Kidney epithelial cell (primary cell): ENCODE results near the gene EEF1AKMT4. TPM values are rescaled to one million over a fixed set of nuclear protein-coding genes. Genes with fewer than 3 reads are reported as not detected.

Experiments
- DNase-seq: peaks from one replicate; pipeline ENCODE4 v3.0.0-alpha.2; 2010; ENCODE audit warnings: low read depth
- H3K27me3 ChIP-seq: 2 replicates; pipeline ENCODE4 v1.6.0; 2011; ENCODE audit warnings: low read length; ENCODE audit not compliant: control insufficient read depth, insufficient read depth
- H3K36me3 ChIP-seq: 2 replicates; pipeline ENCODE4 v1.5.1; 2011; ENCODE audit warnings: low read length; ENCODE audit not compliant: control insufficient read depth, insufficient read depth
- H3K4me3 ChIP-seq: 2 replicates; pipeline ENCODE4 v1.5.1; 2011; ENCODE audit warnings: low read depth, mild to moderate bottlenecking, control low read depth, low read length
- CTCF ChIP-seq: IDR thresholded peaks from 2 replicates; pipeline ENCODE4 v1.5.1; 2011; ENCODE audit warnings: mild to moderate bottlenecking, moderate library complexity, low read length, control low read depth, inconsistent platforms; ENCODE audit not compliant: insufficient read depth, poor library complexity, severe bottlenecking
- total RNA-seq: library from RNA; depleted of rRNA; stranded (reverse); fragments of >200 nt; gene quantifications from 2 replicates; pipeline ENCODE4 v1.2.3, GENCODE V29; 2015

The EEF1AKMT4 gene
- total RNA-seq, result 6.3 and 8.3 TPM in 2 replicates

GRCh38 chr3:184249412-184250166 is at the start of gene EEF1AKMT4:
EEF1AKMT4 (plus strand) TSS chr3:184249672; CDS start chr3:184249695, 23 bp downstream.
- DNase-seq, result peak; percentile 86
- H3K4me3 ChIP-seq, result peak within 1 kb of the TSS; percentile 88
- TF ChIP-seq CTCF, result no peak
- H3K36me3 ChIP-seq, result no peaks in the 10 kb centered on the region
- no peaks in the 10 kb centered on the region for H3K27me3 ChIP-seq

DNA sequence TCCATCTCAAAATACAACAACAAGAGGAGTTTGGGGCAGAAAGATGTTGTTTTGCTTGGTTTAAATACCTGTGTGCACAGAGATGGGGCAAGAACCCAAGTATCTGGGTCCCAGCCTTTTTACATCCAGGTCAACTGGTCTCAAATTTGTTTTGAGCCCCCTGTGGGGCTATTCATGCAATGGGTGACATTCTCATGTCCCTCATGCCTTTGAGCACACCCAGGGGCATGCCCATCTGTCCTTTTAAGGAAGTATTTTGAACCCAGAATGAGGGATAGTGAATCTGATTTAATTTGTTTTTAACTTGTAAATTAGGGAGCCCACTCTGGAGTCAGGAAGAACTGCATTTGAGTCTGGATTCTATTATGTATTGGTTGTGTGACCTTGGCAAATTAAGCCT is 48.6 kb upstream of the EEF1AKMT4 start:
- no peak for DNase-seq
- H3K4me3 ChIP-seq, result no peak overlapping the region
- no peaks in the 10 kb centered on the region for H3K27me3 ChIP-seq
- TF ChIP-seq CTCF, result no peak
- H3K36me3 ChIP-seq, result no peaks in the 10 kb centered on the region

DNA sequence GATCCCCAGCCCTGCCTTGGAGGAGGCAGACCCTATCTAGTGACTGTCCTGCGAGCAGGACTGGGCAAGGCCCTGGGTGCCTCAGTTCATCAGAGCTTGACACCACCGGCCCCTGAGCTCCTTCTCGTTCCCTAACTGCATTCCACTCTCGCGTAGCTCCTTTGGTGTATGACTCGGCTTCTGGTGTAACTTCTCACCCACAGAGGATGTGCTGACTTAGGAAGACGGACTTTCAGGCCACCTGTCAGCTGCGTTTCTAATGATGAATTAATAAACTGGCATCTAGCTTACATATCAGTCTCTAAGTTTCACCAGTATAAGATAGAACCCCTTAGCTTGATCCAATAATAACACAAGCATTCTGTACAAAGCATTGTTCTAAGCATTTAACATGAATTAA is 45.9 kb upstream of the EEF1AKMT4 start:
- TF ChIP-seq CTCF, result no peak
- no peak for DNase-seq
- peaks cover 6% of the 10 kb centered on the region for H3K27me3 ChIP-seq
- no peak overlapping the region for H3K4me3 ChIP-seq
- no peaks in the 10 kb centered on the region for H3K36me3 ChIP-seq

DNA sequence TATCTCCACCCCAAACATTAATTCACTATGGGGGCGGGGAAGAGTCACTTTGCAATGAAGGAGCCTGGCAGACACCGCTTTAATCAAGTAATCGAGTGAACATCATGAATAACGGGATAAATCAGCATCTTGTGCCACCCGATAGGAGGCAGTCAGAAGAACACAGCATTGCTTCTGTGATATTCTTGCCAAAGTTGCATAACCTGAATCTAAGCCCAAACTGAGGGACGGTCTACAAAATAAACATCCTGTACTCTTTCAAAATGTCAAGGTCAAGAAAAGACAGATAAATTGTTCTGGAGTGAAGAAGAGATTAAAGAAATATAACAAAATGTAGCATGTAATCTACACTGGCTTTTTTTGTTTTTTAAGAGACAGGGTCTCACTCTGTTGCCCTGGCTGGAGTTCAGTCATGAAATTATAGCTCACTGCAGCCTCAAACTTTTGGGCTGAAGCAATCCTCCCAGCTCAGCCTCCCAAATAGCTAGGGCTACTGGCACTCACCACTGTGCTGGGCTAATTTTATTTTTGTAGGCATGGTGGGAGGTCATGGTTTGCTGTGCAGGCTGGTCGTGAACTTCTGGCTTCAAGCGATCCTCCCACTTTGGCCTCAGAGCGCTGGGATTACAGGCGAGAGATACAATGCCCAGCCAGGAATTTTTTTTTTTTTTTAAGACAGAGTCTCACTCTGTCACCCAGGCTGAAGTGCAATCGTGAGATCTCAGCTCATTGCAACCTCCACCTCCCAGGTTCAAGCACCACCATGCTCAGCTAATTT is 40.1 kb upstream of the EEF1AKMT4 start:
- H3K36me3 ChIP-seq, result no peaks in the 10 kb centered on the region
- H3K4me3 ChIP-seq, result no peak overlapping the region
- DNase-seq, result no peak
- peaks cover 6% of the 10 kb centered on the region for H3K27me3 ChIP-seq
- TF ChIP-seq CTCF, result no peak

DNA sequence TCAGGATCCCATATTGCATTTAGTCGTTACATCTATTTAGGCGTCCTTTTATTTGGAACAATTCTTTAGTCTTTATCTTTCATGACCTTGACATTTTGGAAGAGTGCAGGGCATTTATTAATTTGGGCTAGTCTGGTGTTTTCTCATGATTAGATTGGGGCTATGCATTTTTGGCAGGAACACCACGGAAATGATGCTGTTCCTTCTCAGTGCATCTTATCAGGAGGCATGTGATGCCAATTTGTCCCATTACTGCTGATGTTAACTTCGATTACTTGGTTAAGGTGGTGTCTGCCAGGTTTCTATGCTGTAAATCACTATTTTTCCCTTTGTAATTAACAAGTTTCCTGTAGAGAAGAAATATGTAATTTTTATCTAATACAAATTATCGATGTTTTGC is 38.2 kb upstream of the EEF1AKMT4 start:
- no peak for DNase-seq
- TF ChIP-seq CTCF, result no peak
- H3K27me3 ChIP-seq, result peaks cover 4% of the 10 kb centered on the region
- no peak overlapping the region for H3K4me3 ChIP-seq
- H3K36me3 ChIP-seq, result no peaks in the 10 kb centered on the region
